Mesothelial cell of epicardium (in vitro differentiated cells): ENCODE data around the gene PRX. TPM values are rescaled to one million over a fixed set of nuclear protein-coding genes. Genes with fewer than 3 reads are reported as not detected.
A peak's percentile ranks its signal among the peaks of the same experiment; 100 is the strongest.
"Not testable (repeated sequence)": the region's sequence is repeated elsewhere in the genome, so short reads cannot be mapped to it uniquely, and the experiment has no call there.

Source experiments
- DNase-seq, 2 experiments: peaks; one replicate each; pipeline ENCODE4 v3.0.0; 2021; ENCODE audit warnings: low spot score in 2 of 2; ENCODE audit not compliant: unreplicated experiment in 2 of 2
- H3K27ac Mint-ChIP-seq: 2 replicates; pipeline ENCODE4 v1.8.0; 2021; ENCODE audit warnings: mixed read lengths
- H3K27me3 Mint-ChIP-seq: 2 replicates; pipeline ENCODE4 v1.8.0; 2021; ENCODE audit warnings: low read depth, mixed read lengths
- H3K36me3 Mint-ChIP-seq: 2 replicates; pipeline ENCODE4 v1.8.0; 2021; ENCODE audit warnings: mixed read lengths
- H3K4me1 Mint-ChIP-seq: 2 replicates; pipeline ENCODE4 v1.8.0; 2021; ENCODE audit warnings: mixed read lengths
- H3K4me3 Mint-ChIP-seq: 2 replicates; pipeline ENCODE4 v1.8.0; 2021; ENCODE audit warnings: mild to moderate bottlenecking, moderate library complexity, mixed read lengths
- H3K9me3 Mint-ChIP-seq: 2 replicates; pipeline ENCODE4 v1.8.0; 2021; ENCODE audit warnings: mixed read lengths
- total RNA-seq: library from RNA; stranded (reverse); gene quantifications from 3 replicates; pipeline ENCODE4 v1.2.1, GENCODE V29; 2021
- TF ChIP-seq, protein P1 (sequence below): fragments of 200-600 bp; sonication (generic); IDR thresholded peaks from one replicate; pipeline ENCODE4 v1.5.0; 2021; ENCODE audit warnings: antibody characterized with exemption; ENCODE audit not compliant: unreplicated experiment

The PRX gene
- total RNA-seq, 1 donor from 2014 or later, result 5.2 TPM

DNA sequence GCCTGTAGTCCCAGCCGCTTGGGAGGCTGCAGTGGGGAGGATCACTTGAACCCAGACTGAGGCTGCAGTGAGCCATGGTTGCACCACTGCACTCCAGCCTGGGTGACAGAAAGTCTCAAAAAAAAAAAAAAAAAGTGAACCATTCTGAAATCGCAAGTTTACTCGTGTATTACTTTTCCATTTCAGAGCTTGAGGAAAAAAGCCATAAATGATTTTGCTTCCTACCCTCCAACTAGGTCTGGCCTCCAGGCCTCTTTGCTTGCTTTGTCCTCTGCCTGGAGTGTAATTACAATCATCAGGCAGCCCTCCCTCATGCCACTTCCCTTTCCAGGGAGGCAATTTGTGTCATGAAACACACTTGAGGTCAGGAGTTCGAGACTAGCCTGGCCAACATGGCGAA, 43.9 kb upstream of the PRX start:
- Mint-ChIP-seq H3K4me1 (peaks cover 4% of the 10 kb centered on the region), H3K36me3 (peaks cover 7% of the 10 kb centered on the region), H3K4me3 (no peak overlapping the region), H3K27me3 (no peaks in the 10 kb centered on the region), H3K27ac (no peak overlapping the region), H3K9me3 (no peaks in the 10 kb centered on the region)
- no peak for DNase-seq
- TF ChIP-seq, protein P1, sequence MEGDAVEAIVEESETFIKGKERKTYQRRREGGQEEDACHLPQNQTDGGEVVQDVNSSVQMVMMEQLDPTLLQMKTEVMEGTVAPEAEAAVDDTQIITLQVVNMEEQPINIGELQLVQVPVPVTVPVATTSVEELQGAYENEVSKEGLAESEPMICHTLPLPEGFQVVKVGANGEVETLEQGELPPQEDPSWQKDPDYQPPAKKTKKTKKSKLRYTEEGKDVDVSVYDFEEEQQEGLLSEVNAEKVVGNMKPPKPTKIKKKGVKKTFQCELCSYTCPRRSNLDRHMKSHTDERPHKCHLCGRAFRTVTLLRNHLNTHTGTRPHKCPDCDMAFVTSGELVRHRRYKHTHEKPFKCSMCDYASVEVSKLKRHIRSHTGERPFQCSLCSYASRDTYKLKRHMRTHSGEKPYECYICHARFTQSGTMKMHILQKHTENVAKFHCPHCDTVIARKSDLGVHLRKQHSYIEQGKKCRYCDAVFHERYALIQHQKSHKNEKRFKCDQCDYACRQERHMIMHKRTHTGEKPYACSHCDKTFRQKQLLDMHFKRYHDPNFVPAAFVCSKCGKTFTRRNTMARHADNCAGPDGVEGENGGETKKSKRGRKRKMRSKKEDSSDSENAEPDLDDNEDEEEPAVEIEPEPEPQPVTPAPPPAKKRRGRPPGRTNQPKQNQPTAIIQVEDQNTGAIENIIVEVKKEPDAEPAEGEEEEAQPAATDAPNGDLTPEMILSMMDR, result no peak

DNA sequence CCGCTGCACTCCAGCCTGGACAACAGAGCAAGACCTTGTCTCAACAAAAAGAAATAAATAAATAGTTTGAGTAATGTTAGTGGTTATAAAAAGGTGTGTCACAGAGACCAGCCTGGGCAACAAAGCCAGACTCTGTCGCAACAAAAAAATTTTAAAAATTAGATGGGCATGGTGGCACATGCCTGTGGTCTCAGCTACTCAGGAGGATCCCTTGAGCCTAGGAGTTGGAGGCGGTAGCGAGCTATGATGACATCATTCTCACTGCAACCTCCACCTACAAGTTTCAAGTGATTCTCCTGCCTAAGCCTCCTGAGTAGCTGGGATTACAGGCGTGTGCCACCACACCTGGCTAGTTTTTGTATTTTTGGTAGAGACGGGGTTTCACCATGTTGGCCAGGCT, 40.8 kb upstream of the PRX start:
- not testable (repeated sequence) for H3K27ac Mint-ChIP-seq

DNA sequence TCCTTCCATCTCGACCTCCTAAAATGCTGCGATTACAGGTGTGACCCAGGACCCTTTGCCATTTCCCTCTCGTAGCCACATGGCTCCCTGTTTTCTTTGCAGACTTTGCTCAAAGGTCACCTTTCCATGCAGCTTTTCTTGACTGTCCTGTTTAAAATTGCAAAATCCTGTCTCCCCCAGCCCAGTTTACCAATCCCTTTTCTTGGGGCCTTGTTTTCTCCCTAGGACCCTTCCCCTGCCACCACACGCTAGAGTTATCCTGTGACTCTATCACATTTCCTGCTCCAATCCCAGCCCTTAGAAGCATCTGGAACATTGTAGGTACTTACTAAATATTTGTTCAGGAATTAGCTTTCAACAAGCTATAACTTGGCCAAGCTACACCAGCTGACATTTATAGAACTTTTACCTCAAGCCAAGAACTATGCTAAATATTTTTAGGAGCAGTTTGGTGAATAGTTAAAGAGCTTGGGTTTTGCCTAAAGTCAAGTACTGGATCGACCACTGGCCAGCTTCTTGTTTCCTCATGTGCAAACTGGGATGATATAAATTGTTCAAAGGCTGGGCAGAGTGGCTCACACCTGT, 40.1 kb upstream of the PRX start:
- Mint-ChIP-seq H3K4me1 (peaks cover 4% of the 10 kb centered on the region), H3K36me3 (peaks cover 16% of the 10 kb centered on the region), H3K27ac (peak overlapping the region; percentile 37), H3K4me3 (no peak overlapping the region), H3K27me3 (no peaks in the 10 kb centered on the region), H3K9me3 (no peaks in the 10 kb centered on the region)
- TF ChIP-seq, protein P1, result no peak
- no peak for DNase-seq

More for the DNA sequence above, 40.8 kb upstream of the PRX start:
- H3K27me3 Mint-ChIP-seq, H3K4me1 Mint-ChIP-seq, H3K4me3 Mint-ChIP-seq, H3K9me3 Mint-ChIP-seq, DNase-seq: not testable (repeated sequence)
- H3K36me3 Mint-ChIP-seq, result peaks cover 16% of the 10 kb centered on the region

DNA sequence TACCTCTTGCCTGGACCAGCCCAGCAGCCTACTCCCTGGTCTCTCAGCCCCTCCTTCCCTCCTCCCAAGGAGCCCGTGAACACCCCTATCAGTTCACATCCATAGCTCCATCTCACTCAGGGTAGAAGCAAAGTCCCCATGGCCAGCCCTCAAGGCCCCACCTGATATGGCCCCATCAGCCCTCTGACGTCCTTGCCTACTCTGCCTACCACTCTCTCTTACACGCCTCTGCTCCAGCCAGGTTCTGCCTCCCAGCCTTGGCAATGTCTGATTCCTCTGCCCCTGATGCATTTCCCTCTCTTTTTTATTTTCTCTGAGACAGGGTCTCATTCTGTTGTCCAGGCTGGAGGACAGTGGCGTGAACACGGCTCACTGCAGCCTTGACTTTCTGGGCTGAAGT, 38.8 kb upstream of the PRX start:
- Mint-ChIP-seq H3K27me3 (no peaks in the 10 kb centered on the region), H3K4me1 (peaks cover 4% of the 10 kb centered on the region), H3K36me3 (peaks cover 12% of the 10 kb centered on the region), H3K9me3 (no peaks in the 10 kb centered on the region), H3K4me3 (no peak overlapping the region), H3K27ac (no peak overlapping the region)
- TF ChIP-seq, protein P1, result no peak
- DNase-seq, result no peak

DNA sequence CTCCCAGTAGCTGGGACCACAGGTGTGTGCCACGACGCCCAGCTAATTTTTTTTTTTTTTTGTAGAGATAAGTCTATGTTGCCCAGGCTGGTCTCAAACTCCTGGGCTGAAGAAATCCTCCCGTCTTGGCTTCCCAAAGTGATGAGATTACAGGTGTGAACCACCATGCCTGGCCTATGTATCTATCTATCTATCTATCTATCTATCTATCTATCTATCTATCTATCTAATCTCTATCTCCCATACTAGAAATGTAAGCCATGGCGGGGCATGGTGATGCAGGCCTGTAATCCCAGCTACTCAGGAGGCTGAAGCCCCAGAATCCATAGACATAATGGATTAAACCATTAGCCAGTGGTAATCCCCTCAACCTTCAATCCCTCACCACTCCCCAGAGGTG, 37.5 kb upstream of the PRX start:
- Mint-ChIP-seq H3K9me3 (no peaks in the 10 kb centered on the region), H3K27me3 (no peaks in the 10 kb centered on the region), H3K36me3 (peaks cover 11% of the 10 kb centered on the region), H3K4me1 (peaks cover 14% of the 10 kb centered on the region), H3K27ac (no peak overlapping the region), H3K4me3 (no peak overlapping the region)
- TF ChIP-seq, protein P1, result no peak
- DNase-seq, result no peak

DNA sequence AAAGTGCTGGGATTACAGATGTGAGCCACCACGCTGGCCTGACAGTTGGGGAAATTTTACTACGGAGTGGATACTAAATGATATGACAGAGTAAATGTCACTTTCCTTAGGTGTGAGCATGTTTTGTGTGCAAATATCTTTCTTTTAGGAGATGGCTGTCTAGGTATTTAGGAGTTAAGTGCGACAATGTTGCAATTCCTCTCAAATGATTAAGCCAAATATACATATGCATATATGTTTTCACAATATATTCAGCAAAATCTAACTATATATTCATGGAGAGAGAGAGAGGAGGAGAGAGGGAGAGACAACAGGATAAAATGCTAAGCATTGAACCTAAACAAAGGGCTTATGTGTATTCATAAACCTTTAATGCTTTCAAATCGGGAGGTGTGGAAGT, 36.3 kb upstream of the PRX start:
- TF ChIP-seq, protein P1, result no peak
- no peak overlapping the region for H3K27ac Mint-ChIP-seq

More for the DNA sequence above, 36.3 kb upstream of the PRX start:
- no peak for DNase-seq
- Mint-ChIP-seq H3K4me3 (no peak overlapping the region), H3K4me1 (peaks cover 21% of the 10 kb centered on the region), H3K9me3 (no peaks in the 10 kb centered on the region), H3K36me3 (peaks cover 11% of the 10 kb centered on the region), H3K27me3 (no peaks in the 10 kb centered on the region)
